ENCODE results near the gene TRIM43B.
"Not testable (repeated sequence)": the region's sequence is repeated elsewhere in the genome, so short reads cannot be mapped to it uniquely, and the experiment has no call there.

TRIM43B gene

DNA sequence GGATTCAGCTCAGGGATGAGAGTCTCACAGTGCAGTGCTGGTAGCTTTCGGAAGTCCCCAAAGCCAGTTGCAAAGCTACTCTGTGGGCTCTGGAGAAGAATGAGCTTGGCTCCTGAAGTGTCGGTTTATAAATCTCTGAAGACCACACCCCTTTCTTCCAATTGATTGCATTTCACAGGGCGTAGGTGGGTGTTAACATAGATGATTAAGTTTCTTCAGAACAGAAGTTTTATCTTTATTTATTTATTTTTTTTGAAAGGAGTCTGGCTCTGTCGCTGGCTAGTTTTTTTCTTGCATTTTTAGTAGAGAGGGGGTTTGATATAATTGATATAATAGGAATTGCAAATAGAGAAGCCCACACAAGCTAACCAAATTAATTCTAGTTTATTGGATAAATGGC lies at the start of gene TRIM43B:
TRIM43B (minus strand) TSS at position 101 of the 400 bp plus-strand sequence. CDS start 2,040 bp downstream, outside the sequence.
- not testable (repeated sequence) for DNase-seq

- DNase-seq: no peak
These were observed 46.8 kb upstream of the TRIM43B start for GRCh38 chr2:95531254-95531771.

- DNase-seq: no peak
These were observed 46.2 kb upstream of the TRIM43B start for GRCh38 chr2:95530734-95531133.

DNA sequence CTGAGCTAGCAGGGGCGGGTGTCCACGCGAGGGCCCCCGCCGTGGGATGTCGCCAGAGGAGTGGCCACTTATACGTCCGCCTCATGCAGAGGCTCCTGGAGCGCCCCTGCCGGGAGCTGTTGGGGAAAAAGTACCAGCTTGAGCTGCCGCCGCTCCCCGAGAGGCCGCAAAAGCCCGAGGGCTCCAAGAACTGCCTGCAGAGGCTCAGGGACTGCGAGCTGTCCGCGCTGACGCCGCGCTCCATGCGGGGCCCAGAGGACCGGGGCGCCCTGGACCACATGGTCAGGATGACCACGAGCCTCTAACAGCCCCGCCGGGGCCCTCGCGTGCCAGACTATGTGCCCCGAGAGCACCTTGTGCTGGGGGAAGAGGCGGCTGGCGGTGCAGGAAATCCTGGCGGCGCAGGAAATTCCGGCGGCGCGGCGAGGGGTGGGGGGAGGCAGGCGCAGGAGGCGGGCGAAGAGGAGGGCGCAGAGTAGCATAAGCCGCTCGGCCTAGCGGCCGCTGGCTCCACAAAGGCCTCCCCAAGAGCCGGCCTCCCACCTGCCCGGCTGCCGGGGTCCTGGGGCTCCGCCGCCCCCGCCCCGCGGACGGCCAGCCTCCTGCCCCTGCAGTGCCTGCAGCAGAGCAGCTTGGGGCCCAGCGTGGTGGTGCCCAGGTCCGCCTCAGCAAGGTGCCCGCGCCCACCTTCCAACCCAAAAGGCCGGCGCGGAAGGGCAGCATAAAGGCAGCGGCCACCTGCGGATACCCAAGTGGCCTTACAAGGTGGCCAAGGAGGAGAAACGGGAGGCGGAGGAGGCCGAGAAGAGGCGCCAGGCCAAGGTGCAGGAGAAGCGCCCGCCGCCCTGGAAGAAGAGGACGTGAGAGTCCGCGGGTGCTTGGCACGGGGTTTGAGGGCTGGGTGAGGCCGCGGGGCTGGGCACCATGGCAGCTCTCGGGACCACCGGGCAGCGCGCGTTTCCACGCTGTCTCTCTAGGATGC lies 42.1 kb upstream of the TRIM43B start:
- peak; percentile 47 to 69 for DNase-seq

- peak; percentile 68 to 79 for DNase-seq
These were observed 40.9 kb upstream of the TRIM43B start for GRCh38 chr2:95525294-95526035.

DNA sequence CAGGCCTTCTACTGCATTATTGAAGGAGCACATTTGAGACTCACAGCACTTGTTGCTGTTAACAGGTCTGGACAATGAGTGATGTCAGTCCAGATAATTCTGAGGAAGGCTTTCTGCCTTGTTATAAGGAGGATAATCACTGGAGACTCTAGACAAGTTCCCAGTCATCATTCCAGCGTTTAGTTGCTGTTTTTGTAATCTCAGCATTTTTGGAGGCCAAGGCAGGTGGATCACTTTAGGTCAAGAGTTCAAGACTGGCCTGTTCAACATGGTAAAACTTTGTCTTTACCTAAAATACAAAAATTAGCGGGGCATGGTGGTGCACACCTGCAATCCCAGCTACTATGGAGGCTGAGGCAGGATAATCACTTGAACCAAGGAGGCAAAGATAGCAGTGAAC lies 39.6 kb upstream of the TRIM43B start:
- DNase-seq: no peak

GRCh38 chr2:95514718-95515117 lies 30.2 kb upstream of the TRIM43B start:
- DNase-seq: no peak

GRCh38 chr2:95514226-95514625 lies 29.7 kb upstream of the TRIM43B start:
- DNase-seq: not testable (repeated sequence)

DNA sequence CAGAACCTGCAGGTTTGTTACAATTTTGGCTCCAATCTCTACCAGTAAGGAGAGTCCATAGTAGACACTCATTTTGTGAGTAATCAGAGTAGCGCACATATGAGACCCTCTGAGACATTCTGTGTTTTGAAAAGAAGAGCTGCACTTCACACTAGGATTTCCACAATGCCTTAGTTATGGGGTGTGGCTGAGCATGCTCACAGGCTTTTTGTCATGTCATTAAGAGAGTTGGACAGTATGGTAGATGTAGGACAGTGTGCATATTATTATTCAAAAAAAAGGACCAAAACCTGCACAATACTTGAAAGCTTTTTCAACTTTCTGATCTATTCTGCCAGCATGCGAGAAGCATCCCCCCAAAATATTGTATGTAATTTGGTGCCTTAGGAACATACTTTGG lies 24.9 kb upstream of the TRIM43B start:
- DNase-seq: no peak

DNA sequence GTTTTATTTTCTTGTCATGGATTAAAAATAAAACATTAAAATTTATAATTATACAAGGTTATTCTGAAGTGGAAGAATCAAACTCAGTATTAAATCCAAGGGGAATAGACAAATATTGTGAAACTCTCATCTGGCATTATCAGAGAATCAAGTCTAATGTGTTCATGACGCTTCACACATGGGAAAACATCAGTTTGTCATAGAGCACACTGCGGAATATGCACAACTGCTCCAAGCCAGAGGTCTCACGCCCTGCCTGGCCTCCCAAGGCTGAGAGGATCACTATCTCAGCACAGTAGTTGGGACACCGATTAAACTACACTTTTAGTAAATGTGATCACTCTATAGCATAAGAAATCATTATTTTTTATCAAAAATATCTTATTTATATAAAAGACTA lies 20.7 kb upstream of the TRIM43B start:
- DNase-seq: no peak

DNA sequence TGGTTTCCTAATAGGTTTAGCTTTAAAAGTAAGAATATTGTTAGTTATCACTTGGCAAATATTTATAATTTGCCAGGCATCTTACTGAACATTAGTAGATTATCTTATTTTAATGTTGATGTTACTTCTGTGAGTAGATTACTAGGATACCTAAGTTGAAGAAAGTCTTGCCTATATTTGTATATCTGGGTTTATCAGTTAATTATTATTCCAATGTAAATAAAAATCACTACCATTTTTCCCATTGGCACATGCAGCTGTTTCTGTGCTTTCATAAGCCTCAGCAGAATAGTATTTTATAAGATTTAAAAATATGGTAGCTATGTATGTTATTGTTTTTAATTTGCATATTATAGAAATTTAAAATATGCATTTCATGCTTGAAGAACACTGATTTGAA lies 16.3 kb upstream of the TRIM43B start:
- no peak for DNase-seq

DNA sequence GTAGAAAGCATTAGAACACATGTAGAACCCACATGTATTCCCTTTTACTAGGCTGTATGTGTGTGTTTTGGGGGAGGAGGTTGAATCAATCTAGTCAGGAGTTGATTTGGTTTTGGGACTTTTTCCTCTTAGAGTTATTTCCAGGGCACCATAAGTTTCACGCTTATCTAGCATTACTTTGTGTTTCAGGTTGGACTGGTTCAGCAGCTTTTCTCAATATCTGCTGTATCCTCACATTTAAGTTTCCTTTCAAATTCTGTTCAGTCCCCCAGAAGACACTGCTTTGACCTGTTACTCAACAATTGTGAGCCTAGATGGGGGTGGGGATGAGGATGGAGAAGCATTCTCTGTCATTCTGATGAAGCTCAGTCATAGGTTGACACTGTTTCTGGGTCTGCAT lies 7.5 kb upstream of the TRIM43B start:
- DNase-seq: not testable (repeated sequence)

DNA sequence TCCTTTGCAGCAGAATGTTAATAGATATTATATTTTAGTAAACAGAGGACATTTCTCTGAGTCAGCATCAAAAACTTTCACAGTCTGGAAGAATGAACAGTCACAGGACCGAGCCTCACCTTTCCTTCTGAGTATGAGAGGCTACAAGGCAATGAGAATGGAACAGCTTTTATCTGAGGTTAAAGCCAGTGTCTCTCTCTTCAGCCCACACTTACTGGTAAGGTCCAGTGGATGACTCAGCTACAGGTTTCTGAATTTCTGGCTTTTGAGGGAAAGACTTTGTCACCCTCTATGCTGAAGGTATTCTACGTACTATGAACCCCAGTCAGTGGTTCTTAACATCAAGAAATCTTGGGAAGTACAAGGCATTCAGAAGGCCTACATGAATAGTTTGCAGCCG lies 9.5 kb downstream of the TRIM43B start:
- DNase-seq: not testable (repeated sequence)

DNA sequence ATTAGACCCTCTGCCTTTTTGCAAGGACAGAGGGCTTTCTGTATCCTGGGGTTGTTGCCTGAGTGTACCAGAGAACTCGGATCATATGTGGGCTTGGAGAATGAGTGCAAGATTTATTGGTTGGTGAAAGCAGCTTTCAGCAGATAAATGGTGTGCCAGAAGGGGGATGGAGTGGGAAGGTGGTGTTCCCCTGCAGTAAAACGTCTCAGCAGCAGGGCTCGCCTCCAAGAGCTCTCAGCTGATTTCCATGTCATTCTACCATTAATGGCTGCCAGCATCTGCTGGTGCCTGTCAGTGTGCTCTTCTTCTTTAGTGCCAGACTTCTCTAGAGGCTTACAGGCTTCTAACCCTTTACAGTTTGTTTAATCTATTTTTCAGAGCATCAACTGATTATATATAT lies 16.6 kb downstream of the TRIM43B start:
- not testable (repeated sequence) for DNase-seq

DNA sequence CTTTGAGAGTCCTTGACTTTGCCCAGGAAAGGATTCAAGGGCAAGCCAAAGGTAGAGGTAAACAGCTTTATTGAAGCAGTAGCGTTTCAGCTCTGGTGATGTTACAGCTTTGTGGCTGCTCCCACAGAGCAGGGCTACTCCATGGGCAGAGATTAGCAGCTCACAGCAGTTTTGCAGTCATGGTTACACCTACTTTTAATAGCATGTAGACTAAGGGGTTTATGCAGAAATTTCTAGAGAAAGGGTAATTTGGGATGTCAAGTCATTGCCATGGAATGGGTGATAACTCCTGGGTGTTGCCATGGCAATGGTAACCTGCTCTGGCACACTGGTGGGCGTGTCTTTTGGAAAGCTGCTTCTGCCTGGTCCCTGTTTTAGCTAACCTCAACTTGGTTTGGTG lies 18.0 kb downstream of the TRIM43B start:
- DNase-seq: not testable (repeated sequence)

GRCh38 chr2:95463292-95463691 lies 21.3 kb downstream of the TRIM43B start:
- DNase-seq: not testable (repeated sequence)

DNA sequence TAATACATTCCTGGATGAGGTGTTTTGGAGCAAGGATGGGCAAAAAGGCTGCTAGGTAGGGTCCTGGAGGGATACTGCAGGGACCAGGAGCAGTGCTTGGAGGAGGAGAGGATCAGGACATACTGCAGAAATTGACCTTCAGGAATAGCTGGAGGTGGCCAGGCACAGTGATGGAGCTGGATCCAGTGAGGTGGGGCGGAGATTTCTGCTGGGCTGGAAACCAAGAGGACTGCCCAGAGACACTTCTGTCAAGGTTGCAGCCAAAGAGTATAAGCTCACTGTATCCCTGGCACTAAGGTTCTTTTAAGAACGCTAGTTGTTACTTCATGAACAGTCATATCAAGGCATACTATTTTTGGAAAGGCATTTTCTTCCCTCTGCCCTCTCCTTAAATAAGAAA lies 39.2 kb downstream of the TRIM43B start:
- DNase-seq: not testable (repeated sequence)

DNA sequence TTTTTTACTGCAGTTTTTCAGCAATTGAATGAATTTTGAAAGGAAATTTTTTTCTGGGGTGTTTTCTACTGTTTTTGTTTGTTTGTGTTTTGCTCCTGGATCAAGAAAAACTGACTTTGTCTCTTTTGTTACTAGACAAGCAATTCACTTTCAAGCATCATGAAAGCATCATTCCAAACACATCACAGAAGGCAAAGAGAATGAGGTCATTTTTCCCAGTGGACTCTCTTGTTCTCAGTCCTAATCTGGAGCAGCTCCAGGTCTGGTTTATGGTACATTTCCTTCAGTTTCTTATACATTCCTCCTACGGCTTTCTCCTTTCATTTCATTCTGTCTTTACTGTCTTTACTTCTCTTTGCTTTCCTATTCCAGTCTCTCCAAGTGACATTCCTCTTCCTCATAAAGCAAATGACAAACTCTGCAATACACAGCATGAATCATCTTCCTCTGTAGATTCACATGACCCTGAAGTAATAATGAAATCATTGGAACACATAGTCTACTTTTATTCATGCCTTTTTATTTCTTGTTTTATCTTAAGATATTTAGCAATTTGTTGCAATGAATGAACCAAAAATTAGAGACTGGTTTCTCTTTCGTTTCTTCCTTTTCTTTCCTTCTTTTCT lies 42.0 kb downstream of the TRIM43B start:
- DNase-seq: not testable (repeated sequence)

GRCh38 chr2:95435872-95436209 lies 48.7 kb downstream of the TRIM43B start:
- DNase-seq: not testable (repeated sequence)

- not testable (repeated sequence) for DNase-seq
These were observed 49.2 kb downstream of the TRIM43B start for GRCh38 chr2:95435162-95435871.

GRCh38 chr2:95434507-95435076 lies 50.0 kb downstream of the TRIM43B start:
- not testable (repeated sequence) for DNase-seq

GRCh38 chr2:95433973-95434372 lies 50.6 kb downstream of the TRIM43B start:
- not testable (repeated sequence) for DNase-seq

Data from NCI-H1930 (cell line).